Body of pancreas (tissue), 4 donors: Measurements from ENCODE around the gene PDE10A. TPM values are rescaled to one million over a fixed set of nuclear protein-coding genes. Genes with fewer than 3 reads are reported as not detected.

Experiments used
- ATAC-seq: fragments of 150-250 bp; one replicate; pipeline ENCODE4 v1.9.1; 2016
- DNase-seq, 4 donors: peaks; one replicate each; pipeline ENCODE4 v3.0.0-alpha.2; 2019
- H3K27ac ChIP-seq, 4 donors: fragments of 200-600 bp; sonication (generic); 1 replicate in 3 of 4; 2 replicates in 1 of 4; pipeline versions ENCODE4 v1.5.1 to v1.6.1; 2016 to 2019; ENCODE audit warnings: mild to moderate bottlenecking in 1 of 4, mixed read lengths in 1 of 4, moderate library complexity in 1 of 4
- H3K27me3 ChIP-seq, 2 donors: fragments of 200-600 bp; sonication (generic); one replicate each; pipeline ENCODE4 v1.6.0; 2016; ENCODE audit warnings: mild to moderate bottlenecking in 1 of 2
- H3K36me3 ChIP-seq, 2 donors: fragments of 200-600 bp; sonication (generic); replicated peaks in 1 of 2; 2 replicates each; pipeline ENCODE4 v1.5.1; 2016; ENCODE audit warnings: low read depth in 2 of 2; ENCODE audit not compliant: insufficient read depth in 1 of 2
- H3K4me1 ChIP-seq: fragments of 200-600 bp; sonication (generic); one replicate; pipeline ENCODE4 v1.6.0; 2016
- H3K4me3 ChIP-seq, 2 donors: fragments of 200-600 bp; sonication (generic); 1 replicate in 1 of 2; 2 replicates in 1 of 2; pipeline ENCODE4 v1.5.1; 2016 to 2019
- H3K9me3 ChIP-seq, 3 donors: fragments of 200-600 bp; sonication (generic); 1 replicate in 2 of 3; 2 replicates in 1 of 3; pipeline ENCODE4 v1.5.1; 2016
- POLR2A ChIP-seq, 3 donors: fragments of 450-650 bp; IDR thresholded peaks; one replicate each; pipeline ENCODE4 v1.6.1; 2016; ENCODE audit warnings: antibody characterized with exemption in 3 of 3, mild to moderate bottlenecking in 2 of 3
- whole genome bisulfite sequencing, 2 donors: methylation state at CpG; one replicate each; pipeline ENCODE4 v1.1.5; 2017; 5-methylcytosine and 5-hydroxymethylcytosine counted together
- intact Hi-C: fragments of 100-400 bp; cut with DNase I; formaldehyde crosslinking; loops from one replicate; pipeline ENCODE4 v1.15.1; 2023
- total RNA-seq, 2 donors: library from RNA; depleted of rRNA; stranded (reverse); fragments of >200 nt; gene quantifications; one replicate each; pipeline ENCODE4 v1.1.0, GENCODE V29; 2016
- TF ChIP-seq, protein P1 (sequence below), 7 experiments: fragments of 450-650 bp in 4 of 7; fragments of 200-600 bp in 3 of 7; sonication (generic) in 3 of 7; IDR thresholded peaks; one replicate each; pipeline ENCODE4 v1.5.1; 2016 to 2019; ENCODE audit warnings: antibody characterized with exemption in 7 of 7

The PDE10A gene
- total RNA-seq, 2 donors from 2014 or later = 3.9 to 16.8 TPM

- H3K27me3 ChIP-seq = no peaks in the 10 kb centered on the region
- no peaks in the 10 kb centered on the region for H3K4me1 ChIP-seq
- DNase-seq = no peak
- H3K9me3 ChIP-seq = no peaks in the 10 kb centered on the region
- ATAC-seq = no peak
- TF ChIP-seq POLR2A (IDR thresholded peaks at IDR 0.05) = no peak
- TF ChIP-seq, protein P1, sequence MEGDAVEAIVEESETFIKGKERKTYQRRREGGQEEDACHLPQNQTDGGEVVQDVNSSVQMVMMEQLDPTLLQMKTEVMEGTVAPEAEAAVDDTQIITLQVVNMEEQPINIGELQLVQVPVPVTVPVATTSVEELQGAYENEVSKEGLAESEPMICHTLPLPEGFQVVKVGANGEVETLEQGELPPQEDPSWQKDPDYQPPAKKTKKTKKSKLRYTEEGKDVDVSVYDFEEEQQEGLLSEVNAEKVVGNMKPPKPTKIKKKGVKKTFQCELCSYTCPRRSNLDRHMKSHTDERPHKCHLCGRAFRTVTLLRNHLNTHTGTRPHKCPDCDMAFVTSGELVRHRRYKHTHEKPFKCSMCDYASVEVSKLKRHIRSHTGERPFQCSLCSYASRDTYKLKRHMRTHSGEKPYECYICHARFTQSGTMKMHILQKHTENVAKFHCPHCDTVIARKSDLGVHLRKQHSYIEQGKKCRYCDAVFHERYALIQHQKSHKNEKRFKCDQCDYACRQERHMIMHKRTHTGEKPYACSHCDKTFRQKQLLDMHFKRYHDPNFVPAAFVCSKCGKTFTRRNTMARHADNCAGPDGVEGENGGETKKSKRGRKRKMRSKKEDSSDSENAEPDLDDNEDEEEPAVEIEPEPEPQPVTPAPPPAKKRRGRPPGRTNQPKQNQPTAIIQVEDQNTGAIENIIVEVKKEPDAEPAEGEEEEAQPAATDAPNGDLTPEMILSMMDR (IDR thresholded peaks at IDR 0.05) = no peak
- intact Hi-C loops = no loop called here
- no peak overlapping the region for H3K27ac ChIP-seq
- no peaks in the 10 kb centered on the region for H3K36me3 ChIP-seq
- H3K4me3 ChIP-seq = no peak overlapping the region
- WGBS, 2 donors = 42 to 48% methylated on average over 5 of the region's 5 CpGs
Observed at GRCh38 chr6:165680975-165681374, 17.9 kb upstream of the PDE10A start.

- no peaks in the 10 kb centered on the region for H3K36me3 ChIP-seq
- no peak overlapping the region for H3K27ac ChIP-seq
- no peaks in the 10 kb centered on the region for H3K9me3 ChIP-seq
- ATAC-seq (no peak), DNase-seq (no peak)
- TF ChIP-seq, protein P1 (IDR thresholded peaks at IDR 0.05) = no peak
- TF ChIP-seq POLR2A (IDR thresholded peaks at IDR 0.05) = no peak
- 57 to 65% methylated on average over 6 to 10 of the region's 10 CpGs for WGBS, 2 donors
- no peaks in the 10 kb centered on the region for H3K27me3 ChIP-seq
- H3K4me1 ChIP-seq = no peaks in the 10 kb centered on the region
- intact Hi-C loops = no loop called here
- H3K4me3 ChIP-seq = no peak overlapping the region
Observed at GRCh38 chr6:165679326-165679725, 16.3 kb upstream of the PDE10A start.

- H3K27ac ChIP-seq = no peak overlapping the region
- 52 to 54% methylated on average over 4 of the region's 4 CpGs for WGBS, 2 donors
- H3K36me3 ChIP-seq = no peaks in the 10 kb centered on the region
- H3K9me3 ChIP-seq = no peaks in the 10 kb centered on the region
- no peaks in the 10 kb centered on the region for H3K27me3 ChIP-seq
- H3K4me3 ChIP-seq = no peak overlapping the region
- intact Hi-C loops = no loop called here
- H3K4me1 ChIP-seq = no peaks in the 10 kb centered on the region
- no peak for DNase-seq
- no peak for ATAC-seq
- TF ChIP-seq, protein P1 (IDR thresholded peaks at IDR 0.05) = no peak
- TF ChIP-seq POLR2A (IDR thresholded peaks at IDR 0.05) = no peak
Observed at GRCh38 chr6:165678904-165679303, 15.9 kb upstream of the PDE10A start.

- DNase-seq (no peak), ATAC-seq (no peak)
- Histone ChIP-seq H3K27ac (no peak overlapping the region), H3K4me3 (no peak overlapping the region), H3K27me3 (no peaks in the 10 kb centered on the region), H3K9me3 (no peaks in the 10 kb centered on the region), H3K4me1 (no peaks in the 10 kb centered on the region), H3K36me3 (no peaks in the 10 kb centered on the region)
- no peak for TF ChIP-seq POLR2A (IDR thresholded peaks at IDR 0.05)
- TF ChIP-seq, protein P1 (IDR thresholded peaks at IDR 0.05) = no peak
- WGBS, 2 donors = 73 to 76% methylated on average over 10 of the region's 10 CpGs
- intact Hi-C loops = no loop called here
Observed at GRCh38 chr6:165678429-165678828, 15.4 kb upstream of the PDE10A start.

DNA sequence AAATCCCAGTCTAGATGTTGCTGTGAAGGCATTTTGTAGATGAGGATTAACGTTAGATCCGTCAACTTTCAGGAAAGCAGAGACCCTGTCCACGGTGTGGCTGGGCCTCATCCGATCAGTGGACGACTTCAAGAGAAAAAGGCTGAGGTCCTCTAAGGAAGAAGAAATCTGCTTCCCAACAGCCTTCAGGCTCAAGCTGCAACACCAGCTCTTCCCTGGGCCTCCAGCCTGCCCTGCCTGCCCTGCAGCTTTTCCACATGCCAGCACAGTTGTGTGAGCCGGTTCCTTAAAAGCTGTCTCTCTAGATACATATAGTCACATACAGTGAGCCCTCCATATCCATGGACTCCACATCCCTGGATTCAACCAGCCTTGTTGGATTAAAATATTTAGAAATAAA, 14.1 kb upstream of the PDE10A start:
- H3K36me3 ChIP-seq = no peaks in the 10 kb centered on the region
- no peaks in the 10 kb centered on the region for H3K4me1 ChIP-seq
- no peak for DNase-seq
- WGBS, 2 donors = 88 to 90% methylated on average over 6 of the region's 6 CpGs
- TF ChIP-seq POLR2A (IDR thresholded peaks at IDR 0.05) = no peak
- TF ChIP-seq, protein P1 (IDR thresholded peaks at IDR 0.05) = no peak
- no peaks in the 10 kb centered on the region for H3K27me3 ChIP-seq
- H3K4me3 ChIP-seq = no peak overlapping the region
- H3K9me3 ChIP-seq = no peaks in the 10 kb centered on the region
- no peak overlapping the region for H3K27ac ChIP-seq
- intact Hi-C loops = no loop called here
- ATAC-seq = no peak
